Gastroesophageal sphincter (tissue), 4 donors: Measurements from ENCODE around the gene MILR1. TPM values are rescaled to one million over a fixed set of nuclear protein-coding genes. Genes with fewer than 3 reads are reported as not detected.

Experiments used
- ATAC-seq: fragments of 150-250 bp; one replicate; pipeline ENCODE4 v1.9.1; 2016; ENCODE audit warnings: mild to moderate bottlenecking, moderate library complexity
- H3K27ac ChIP-seq, 4 donors: fragments of 200-600 bp; sonication (generic) in 3 of 4; 1 replicate in 3 of 4; 2 replicates in 1 of 4; pipeline ENCODE4 v1.5.1; 2016 to 2019
- H3K27me3 ChIP-seq: fragments of 200-600 bp; sonication (generic); one replicate; pipeline ENCODE4 v1.5.1; 2019
- H3K36me3 ChIP-seq, 2 donors: fragments of 200-600 bp; sonication (generic); one replicate each; pipeline ENCODE4 v1.5.1; 2019; ENCODE audit warnings: control low read depth in 1 of 2
- H3K4me1 ChIP-seq, 3 donors: fragments of 200-600 bp; sonication (generic); 1 replicate in 2 of 3; 2 replicates in 1 of 3; pipeline ENCODE4 v1.5.1; 2016 to 2019; ENCODE audit warnings: control low read depth in 2 of 3
- H3K4me3 ChIP-seq, 2 donors: fragments of 200-600 bp; sonication (generic); one replicate each; pipeline ENCODE4 v1.5.1; 2019; ENCODE audit warnings: mild to moderate bottlenecking in 1 of 2, moderate library complexity in 1 of 2
- H3K9me3 ChIP-seq, 3 donors: fragments of 200-600 bp; sonication (generic); one replicate each; pipeline ENCODE4 v1.5.1; 2017 to 2019; ENCODE audit warnings: control low read depth in 2 of 3
- EP300 ChIP-seq: sonication (generic); formaldehyde crosslinking; IDR thresholded peaks from one replicate; pipeline ENCODE4 v1.6.1; 2017; ENCODE audit warnings: antibody characterized with exemption, mild to moderate bottlenecking
- POLR2A ChIP-seq, 2 donors: fragments of 450-650 bp; IDR thresholded peaks; one replicate each; pipeline ENCODE4 v1.6.1; 2017; ENCODE audit warnings: antibody characterized with exemption in 2 of 2, mild to moderate bottlenecking in 2 of 2, moderate library complexity in 1 of 2
- POLR2AphosphoS5 ChIP-seq: sonication (generic); formaldehyde crosslinking; IDR thresholded peaks from one replicate; pipeline ENCODE4 v1.6.1; 2017; ENCODE audit warnings: antibody characterized with exemption
- WGBS, 2 donors: methylation state at CpG; one replicate each; pipeline ENCODE4 v1.1.5; 2018; ENCODE audit warnings: low coverage in 1 of 2; 5-methylcytosine and 5-hydroxymethylcytosine counted together
- total RNA-seq, 4 donors: library from RNA; depleted of rRNA; stranded (reverse); fragments of >200 nt; gene quantifications; one replicate each; pipeline ENCODE4 v1.1.0, GENCODE V29; 2016
- TF ChIP-seq, protein P1 (sequence below), 4 experiments: fragments of 200-600 bp in 2 of 4; fragments of 450-650 bp in 2 of 4; sonication (generic) in 1 of 4; IDR thresholded peaks; one replicate each; pipeline ENCODE4 v1.5.1; 2017 to 2019; ENCODE audit warnings: antibody characterized with exemption in 4 of 4, mild to moderate bottlenecking in 2 of 4, moderate library complexity in 2 of 4

Gene MILR1
- total RNA-seq, 4 donors from 2014 or later = 3.5 to 10.1 (median 7.3) TPM; not detected in 1

DNA sequence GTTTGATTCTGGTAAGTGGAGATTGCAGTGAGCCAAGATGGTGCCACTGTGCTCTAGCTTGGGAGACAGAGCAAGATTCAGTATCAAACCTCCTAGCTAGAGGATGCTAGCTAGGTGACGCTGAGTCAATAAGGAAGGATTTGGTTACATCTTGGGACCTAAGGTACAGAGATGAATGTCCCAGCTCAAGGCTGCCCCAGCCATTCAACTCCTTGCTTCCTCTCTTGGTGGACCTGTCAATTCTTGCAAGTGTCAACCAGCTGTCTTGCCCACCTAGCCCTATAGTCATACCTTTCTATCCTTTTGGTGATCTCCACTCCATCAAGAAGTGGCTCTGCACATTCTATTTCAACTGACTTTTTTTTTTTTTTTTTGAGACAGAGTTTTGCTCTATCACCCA is 1.4 kb upstream of the MILR1 start:
- WGBS, 2 donors = 83% methylated on average over 1 of the region's 1 CpG; no CpG with 5 or more reads in 1 of the 2 donors
- Histone ChIP-seq H3K27ac (no peak overlapping the region), H3K9me3 (no peaks in the 10 kb centered on the region), H3K27me3 (no peaks in the 10 kb centered on the region), H3K4me1 (peaks cover 0 to 7% (median 2%) of the 10 kb centered on the region in 3 donors), H3K4me3 (no peak overlapping the region), H3K36me3 (no peaks in the 10 kb centered on the region)
- no peak for TF ChIP-seq POLR2A (IDR thresholded peaks at IDR 0.05)
- no peak for TF ChIP-seq EP300
- TF ChIP-seq, protein P1, sequence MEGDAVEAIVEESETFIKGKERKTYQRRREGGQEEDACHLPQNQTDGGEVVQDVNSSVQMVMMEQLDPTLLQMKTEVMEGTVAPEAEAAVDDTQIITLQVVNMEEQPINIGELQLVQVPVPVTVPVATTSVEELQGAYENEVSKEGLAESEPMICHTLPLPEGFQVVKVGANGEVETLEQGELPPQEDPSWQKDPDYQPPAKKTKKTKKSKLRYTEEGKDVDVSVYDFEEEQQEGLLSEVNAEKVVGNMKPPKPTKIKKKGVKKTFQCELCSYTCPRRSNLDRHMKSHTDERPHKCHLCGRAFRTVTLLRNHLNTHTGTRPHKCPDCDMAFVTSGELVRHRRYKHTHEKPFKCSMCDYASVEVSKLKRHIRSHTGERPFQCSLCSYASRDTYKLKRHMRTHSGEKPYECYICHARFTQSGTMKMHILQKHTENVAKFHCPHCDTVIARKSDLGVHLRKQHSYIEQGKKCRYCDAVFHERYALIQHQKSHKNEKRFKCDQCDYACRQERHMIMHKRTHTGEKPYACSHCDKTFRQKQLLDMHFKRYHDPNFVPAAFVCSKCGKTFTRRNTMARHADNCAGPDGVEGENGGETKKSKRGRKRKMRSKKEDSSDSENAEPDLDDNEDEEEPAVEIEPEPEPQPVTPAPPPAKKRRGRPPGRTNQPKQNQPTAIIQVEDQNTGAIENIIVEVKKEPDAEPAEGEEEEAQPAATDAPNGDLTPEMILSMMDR (IDR thresholded peaks at IDR 0.05) = no peak
- no peak for TF ChIP-seq POLR2AphosphoS5
- ATAC-seq = no peak

DNA sequence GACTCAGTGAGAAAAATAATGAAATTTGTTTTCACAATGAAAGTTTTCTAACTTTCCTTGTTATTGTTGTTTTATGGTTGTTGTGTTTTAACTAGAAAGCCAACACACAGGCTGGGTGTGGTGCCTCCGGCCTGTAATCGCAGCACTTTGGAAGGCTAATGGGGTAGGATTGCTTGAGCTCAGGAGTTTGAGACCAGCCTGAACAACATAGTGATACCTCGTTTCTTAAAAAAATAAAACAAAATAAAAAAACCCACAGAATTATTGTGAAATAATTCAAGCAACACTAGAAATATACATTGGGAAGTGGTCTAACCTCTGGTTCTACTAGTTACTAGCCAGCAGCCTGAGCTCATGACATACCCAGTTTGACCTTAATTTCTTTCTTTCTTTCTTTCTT is 630 bp downstream of the MILR1 start:
- TF ChIP-seq EP300 = no peak
- TF ChIP-seq, protein P1 (IDR thresholded peaks at IDR 0.05) = no peak
- no peak for TF ChIP-seq POLR2A (IDR thresholded peaks at IDR 0.05)
- no peak for TF ChIP-seq POLR2AphosphoS5
- no peaks in the 10 kb centered on the region for H3K9me3 ChIP-seq
- peaks cover 0 to 7% (median 0%) of the 10 kb centered on the region in 3 donors for H3K4me1 ChIP-seq
- H3K4me3 ChIP-seq = no peak overlapping the region
- ATAC-seq = no peak
- H3K27ac ChIP-seq = peak overlapping the region in 3 of 4 donors; percentile 57 to 66 (median 61)
- WGBS, 2 donors = 86 to 88% methylated on average over 3 of the region's 3 CpGs
- H3K36me3 ChIP-seq = no peaks in the 10 kb centered on the region
- H3K27me3 ChIP-seq = no peaks in the 10 kb centered on the region

DNA sequence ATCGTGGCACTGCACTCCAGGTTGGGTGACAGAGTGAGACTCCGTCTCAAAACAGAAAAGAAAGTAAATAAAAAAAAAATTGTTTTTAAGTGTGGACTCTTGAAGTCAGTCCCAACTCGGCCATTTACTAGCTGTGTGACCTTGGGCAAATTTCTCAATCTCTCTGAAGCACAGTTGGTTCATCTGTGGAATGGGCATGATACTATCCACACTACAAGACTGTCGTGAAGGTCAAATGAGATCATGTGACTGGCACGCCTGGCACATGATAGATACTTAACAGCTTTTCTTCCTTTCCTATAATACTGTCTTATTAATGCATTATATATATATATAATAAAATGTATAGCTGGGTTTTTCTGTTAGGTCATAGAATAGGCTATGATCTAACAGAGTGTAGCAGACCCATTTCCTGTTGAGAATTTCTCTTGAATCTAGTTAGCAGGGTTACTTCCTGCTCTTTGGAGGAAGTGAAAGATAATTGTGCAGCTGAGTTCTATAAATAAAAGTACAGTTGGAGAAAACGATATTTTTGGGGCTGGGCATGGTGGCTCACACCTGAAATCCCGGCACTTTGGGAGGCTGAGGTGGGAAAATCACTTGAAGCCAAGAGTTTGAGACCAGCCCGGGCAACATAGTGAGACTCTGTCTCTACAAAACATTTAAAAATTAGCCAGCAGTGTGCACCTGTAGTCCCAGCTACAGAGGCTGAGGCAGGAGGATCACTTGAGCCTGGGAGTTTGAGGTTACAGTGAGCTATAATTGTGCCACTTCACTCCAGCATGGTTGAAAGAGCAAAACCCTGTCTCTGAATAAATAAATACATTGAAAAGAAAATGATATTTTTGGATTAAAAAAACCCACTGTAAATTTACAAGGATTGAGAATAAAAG is 7.3 kb downstream of the MILR1 start:
- no peak overlapping the region for H3K27ac ChIP-seq
- no peaks in the 10 kb centered on the region for H3K27me3 ChIP-seq
- H3K4me1 ChIP-seq = no peaks in the 10 kb centered on the region
- no peaks in the 10 kb centered on the region for H3K9me3 ChIP-seq
- WGBS, 2 donors = 74 to 78% methylated on average over 6 to 8 of the region's 8 CpGs
- no peak for ATAC-seq
- TF ChIP-seq POLR2AphosphoS5 (no peak), POLR2A (IDR thresholded peaks at IDR 0.05) (no peak), EP300 (no peak)
- TF ChIP-seq, protein P1 (IDR thresholded peaks at IDR 0.05) = no peak
- H3K4me3 ChIP-seq = no peak overlapping the region
- H3K36me3 ChIP-seq = no peaks in the 10 kb centered on the region

DNA sequence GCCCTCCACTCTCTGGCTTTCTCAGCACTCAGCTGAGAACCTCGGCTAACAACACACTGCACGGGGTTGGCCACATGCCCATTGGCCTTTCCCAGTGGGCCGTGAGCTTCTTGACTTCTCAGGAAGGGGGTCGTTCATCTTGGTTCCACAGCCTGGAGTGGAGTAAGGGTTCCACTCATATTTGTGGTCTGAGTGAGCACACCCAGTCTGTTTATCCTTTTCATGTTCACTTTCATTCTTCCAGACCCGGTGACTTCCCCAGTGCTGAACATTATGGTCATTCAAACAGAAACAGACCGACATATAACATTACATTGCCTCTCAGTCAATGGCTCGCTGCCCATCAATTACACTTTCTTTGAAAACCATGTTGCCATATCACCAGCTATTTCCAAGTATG is 8.2 kb downstream of the MILR1 start:
- Histone ChIP-seq H3K4me3 (no peak overlapping the region), H3K4me1 (no peaks in the 10 kb centered on the region), H3K9me3 (no peaks in the 10 kb centered on the region), H3K27me3 (no peaks in the 10 kb centered on the region), H3K27ac (no peak overlapping the region), H3K36me3 (no peaks in the 10 kb centered on the region)
- WGBS, 2 donors = 45 to 68% methylated on average over 3 to 6 of the region's 7 CpGs
- ATAC-seq = no peak
- TF ChIP-seq POLR2AphosphoS5 (no peak), POLR2A (IDR thresholded peaks at IDR 0.05) (no peak), EP300 (no peak)
- TF ChIP-seq, protein P1 (IDR thresholded peaks at IDR 0.05) = no peak

DNA sequence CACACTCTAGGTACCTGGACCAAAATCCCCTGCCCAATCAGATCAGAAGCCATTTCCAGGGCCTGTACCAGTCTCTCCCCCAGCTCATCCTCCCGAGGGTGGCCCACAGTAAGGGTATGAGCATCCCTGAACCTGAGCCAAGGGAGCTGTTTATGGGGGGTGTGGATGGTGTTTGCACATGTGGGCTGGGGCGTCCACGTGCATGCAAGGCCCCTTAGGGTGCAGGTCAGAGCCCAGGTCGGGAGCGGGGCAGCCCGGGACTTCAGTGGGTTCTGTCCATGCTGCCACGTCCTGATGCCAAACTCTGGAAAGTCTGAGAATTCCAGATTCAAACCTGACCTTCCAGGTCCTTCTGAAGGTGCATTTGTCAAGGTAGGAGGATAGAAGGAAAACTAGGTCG is 9.8 kb downstream of the MILR1 start:
- Histone ChIP-seq H3K9me3 (no peaks in the 10 kb centered on the region), H3K27me3 (no peaks in the 10 kb centered on the region), H3K4me1 (no peaks in the 10 kb centered on the region), H3K4me3 (no peak overlapping the region), H3K27ac (no peak overlapping the region), H3K36me3 (no peaks in the 10 kb centered on the region)
- ATAC-seq = no peak
- 17% methylated on average over 1 of the region's 8 CpGs; no CpG with 5 or more reads in 1 of the 2 donors for WGBS, 2 donors
- TF ChIP-seq POLR2AphosphoS5 = no peak
- no peak for TF ChIP-seq EP300
- no peak for TF ChIP-seq POLR2A (IDR thresholded peaks at IDR 0.05)
- TF ChIP-seq, protein P1 (IDR thresholded peaks at IDR 0.05) = no peak
